GM12874 (cell line): ENCODE measurements around the gene FBLN1.

Experiments used
- TF ChIP-seq, protein P1 (sequence below): IDR thresholded peaks from 2 replicates; pipeline ENCODE4 v1.5.1; 2011; ENCODE audit warnings: low read depth, mild to moderate bottlenecking, control low read depth, low read length, moderate library complexity; ENCODE audit not compliant: insufficient read depth

Gene FBLN1

DNA sequence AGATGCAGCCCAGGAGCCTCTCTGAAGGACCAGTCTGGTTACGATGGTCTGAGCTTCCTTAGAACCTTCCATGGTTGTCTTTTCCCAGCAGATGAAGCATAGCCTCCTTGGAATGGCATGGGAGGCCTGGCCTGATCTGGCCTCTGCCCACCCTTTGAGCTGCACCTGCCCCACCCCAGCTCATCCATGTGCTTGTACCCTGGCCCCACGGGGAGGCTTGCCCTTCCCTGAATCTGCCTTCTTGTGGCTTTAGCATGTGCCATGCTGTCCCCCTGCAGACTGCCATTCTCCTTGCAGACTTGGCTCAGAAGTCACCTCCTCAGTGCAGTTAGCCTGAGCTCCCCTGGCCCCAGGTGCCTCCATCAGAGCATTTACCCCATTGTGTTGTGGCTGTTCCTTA, 62.5 kb downstream of the FBLN1 start:
- TF ChIP-seq, protein P1, sequence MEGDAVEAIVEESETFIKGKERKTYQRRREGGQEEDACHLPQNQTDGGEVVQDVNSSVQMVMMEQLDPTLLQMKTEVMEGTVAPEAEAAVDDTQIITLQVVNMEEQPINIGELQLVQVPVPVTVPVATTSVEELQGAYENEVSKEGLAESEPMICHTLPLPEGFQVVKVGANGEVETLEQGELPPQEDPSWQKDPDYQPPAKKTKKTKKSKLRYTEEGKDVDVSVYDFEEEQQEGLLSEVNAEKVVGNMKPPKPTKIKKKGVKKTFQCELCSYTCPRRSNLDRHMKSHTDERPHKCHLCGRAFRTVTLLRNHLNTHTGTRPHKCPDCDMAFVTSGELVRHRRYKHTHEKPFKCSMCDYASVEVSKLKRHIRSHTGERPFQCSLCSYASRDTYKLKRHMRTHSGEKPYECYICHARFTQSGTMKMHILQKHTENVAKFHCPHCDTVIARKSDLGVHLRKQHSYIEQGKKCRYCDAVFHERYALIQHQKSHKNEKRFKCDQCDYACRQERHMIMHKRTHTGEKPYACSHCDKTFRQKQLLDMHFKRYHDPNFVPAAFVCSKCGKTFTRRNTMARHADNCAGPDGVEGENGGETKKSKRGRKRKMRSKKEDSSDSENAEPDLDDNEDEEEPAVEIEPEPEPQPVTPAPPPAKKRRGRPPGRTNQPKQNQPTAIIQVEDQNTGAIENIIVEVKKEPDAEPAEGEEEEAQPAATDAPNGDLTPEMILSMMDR = no peak

DNA sequence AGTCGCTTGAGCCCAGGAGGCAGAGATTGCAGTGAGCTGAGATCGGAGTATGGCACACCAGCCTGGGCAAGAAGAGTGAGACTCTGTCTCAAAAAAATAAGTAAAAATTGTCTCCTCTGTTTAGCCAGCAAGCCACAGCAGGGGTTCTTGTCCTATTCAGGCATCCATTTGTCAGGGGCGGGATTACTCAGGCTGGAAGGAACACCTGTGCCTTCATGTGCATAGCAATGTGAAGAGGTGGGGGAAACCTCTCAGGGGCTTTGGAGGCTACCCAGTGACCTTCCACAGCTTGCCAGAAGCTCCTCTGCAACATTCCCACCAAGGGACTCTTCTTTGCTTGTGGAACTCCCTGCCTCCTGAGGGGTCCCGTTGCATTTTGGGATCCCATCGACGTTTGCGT, 63.3 kb downstream of the FBLN1 start:
- TF ChIP-seq, protein P1 = no peak

DNA sequence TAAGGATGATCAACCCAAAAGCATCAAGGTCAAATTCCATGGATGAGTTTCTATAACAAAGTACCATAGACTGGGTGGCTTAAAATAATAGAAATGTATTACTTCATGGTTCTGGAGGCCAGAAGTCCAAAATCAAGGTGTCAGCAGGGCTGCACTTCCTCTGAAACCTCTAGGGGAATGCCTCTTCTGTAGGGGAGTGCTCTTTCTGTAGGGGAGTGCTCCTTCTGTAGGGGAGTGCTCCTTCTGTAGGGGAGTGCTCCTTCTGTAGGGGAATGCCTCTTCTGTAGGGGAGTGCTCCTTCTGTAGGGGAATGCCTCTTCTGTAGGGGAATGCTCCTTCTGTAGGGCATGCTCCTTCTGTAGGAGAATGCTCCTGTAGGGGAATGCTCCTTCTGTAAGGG, 65.5 kb downstream of the FBLN1 start:
- TF ChIP-seq, protein P1 = no peak

DNA sequence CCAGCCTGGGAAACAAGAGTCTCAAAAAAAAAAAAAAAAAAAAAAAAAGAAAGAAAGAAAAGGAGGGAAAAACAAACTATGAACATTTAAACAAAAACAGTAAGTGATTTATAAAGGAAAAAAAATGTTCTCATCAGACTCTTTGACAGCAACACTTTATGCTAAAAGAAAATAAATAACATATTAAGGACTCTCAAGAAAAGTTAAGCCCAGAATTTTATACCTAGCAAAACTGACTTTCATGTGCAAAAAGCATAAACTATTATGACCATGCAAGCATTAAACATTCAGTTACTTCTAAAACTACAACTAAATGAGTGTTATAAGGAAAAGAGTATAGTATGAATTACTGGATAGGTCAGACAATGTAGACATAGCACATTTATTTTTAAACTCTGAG, 68.4 kb downstream of the FBLN1 start:
- TF ChIP-seq, protein P1 = no peak

DNA sequence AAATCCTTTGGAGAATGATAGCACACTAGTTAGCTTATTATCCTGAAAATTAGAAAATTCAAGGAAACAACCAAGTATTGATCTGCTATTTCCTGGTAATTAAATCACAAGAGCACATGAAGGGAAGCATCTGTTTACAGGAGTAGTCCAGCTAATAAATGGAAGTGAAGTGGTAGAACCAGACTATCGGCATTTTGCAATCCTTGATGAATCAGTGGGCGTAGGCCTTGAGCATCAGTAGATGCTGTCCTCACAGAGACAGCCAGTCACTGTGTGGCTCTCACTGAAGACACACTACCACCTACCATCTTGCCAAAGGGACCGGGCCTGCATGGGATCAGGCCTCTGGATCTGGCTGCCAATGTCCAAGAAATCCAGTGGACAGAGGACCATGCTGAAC, 69.8 kb downstream of the FBLN1 start:
- TF ChIP-seq, protein P1 = no peak

DNA sequence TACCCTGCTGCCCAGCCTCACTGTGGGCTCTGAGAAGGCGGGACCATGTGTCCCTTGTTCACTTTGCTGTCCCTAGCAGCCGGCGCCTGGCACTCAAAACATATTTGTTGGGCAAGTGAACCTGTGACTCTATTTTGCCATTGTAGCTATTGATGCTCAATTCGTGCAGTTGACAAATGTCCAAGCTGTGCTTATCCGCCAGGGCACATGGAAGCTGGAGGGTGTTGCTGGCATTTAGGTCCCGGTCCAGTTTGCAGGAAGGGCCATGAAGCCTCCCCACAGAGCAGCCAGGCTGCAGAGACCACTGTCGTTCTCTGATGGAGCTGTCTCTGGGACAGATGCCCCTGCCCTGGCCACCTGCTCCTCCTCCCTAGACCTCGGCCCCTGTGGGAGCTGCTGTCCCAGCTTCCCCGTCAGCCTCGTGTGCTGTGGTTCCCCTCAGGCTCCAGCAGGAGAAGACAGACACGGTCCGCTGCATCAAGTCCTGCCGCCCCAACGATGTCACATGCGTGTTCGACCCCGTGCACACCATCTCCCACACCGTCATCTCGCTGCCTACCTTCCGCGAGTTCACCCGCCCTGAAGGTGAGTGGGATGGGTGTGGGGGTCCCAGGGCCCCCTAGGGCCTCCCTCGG, 71.5 kb downstream of the FBLN1 start:
- TF ChIP-seq, protein P1 = no peak

DNA sequence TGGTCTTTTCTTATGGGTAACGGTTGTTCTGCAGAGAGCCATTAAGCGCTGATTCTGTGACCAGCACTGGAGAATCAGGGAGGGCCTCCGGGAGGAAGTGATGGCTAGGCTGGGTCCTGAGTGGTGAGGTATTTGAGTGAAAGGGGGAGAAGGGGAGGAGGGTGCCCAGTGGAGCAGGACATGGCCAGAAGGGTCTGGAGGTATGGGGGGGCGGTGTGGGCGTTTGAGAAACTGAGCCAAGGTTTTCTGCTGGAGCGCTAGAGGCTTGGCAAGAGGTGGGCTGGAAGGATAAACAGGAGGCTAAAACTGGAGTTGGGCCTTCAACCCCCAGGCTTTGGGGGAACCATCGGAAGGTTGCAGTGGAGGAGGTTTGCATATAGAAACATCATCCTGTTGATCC, 72.5 kb downstream of the FBLN1 start:
- TF ChIP-seq, protein P1 = no peak
